Lower lobe of right lung (tissue), 2 donors: ENCODE data around the gene COL20A1. TPM values are rescaled to one million over a fixed set of nuclear protein-coding genes. Genes with fewer than 3 reads are reported as not detected.

Experiments used
- ATAC-seq, 2 donors: fragments of 200-7000 bp; cut with Tn5 transposase; one replicate each; pipeline ENCODE4 v1.9.1; 2020 to 2022; ENCODE audit warnings: mild to moderate bottlenecking in 2 of 2, moderate library complexity in 2 of 2
- DNase-seq: peaks from one replicate; pipeline ENCODE4 v3.0.0-alpha.2; 2020
- H3K27ac ChIP-seq: fragments of 200-600 bp; one replicate; pipeline ENCODE4 v1.8.0; 2022
- H3K27me3 ChIP-seq: fragments of 200-600 bp; one replicate; pipeline ENCODE4 v1.8.0; 2022; ENCODE audit warnings: low read depth
- H3K36me3 ChIP-seq: fragments of 200-600 bp; one replicate; pipeline ENCODE4 v1.8.0; 2022; ENCODE audit warnings: mild to moderate bottlenecking
- H3K4me1 ChIP-seq: fragments of 200-600 bp; one replicate; pipeline ENCODE4 v1.8.0; 2022
- H3K4me3 ChIP-seq: fragments of 200-600 bp; one replicate; pipeline ENCODE4 v1.8.0; 2022; ENCODE audit warnings: mild to moderate bottlenecking
- H3K9me3 ChIP-seq: fragments of 200-600 bp; one replicate; pipeline ENCODE4 v1.8.0; 2022
- CTCF ChIP-seq: fragments of 200-600 bp; IDR thresholded peaks from one replicate; pipeline ENCODE4 v1.8.0; 2022; ENCODE audit warnings: antibody characterized with exemption, mild to moderate bottlenecking
- intact Hi-C: fragments of 100-400 bp; cut with DNase I; formaldehyde crosslinking; loops from one replicate; pipeline ENCODE4 v1.11.0; 2022
- total RNA-seq: library from RNA; stranded (reverse); fragmentation: NEBNext Ultra II Directional; extraction: Animal tissue kit (Norgen Biotek cat#: 25700); gene quantifications from one replicate; pipeline ENCODE4 v1.2.1, GENCODE V29; 2021
- donor health status: DM: no; HTN: yes; CAD: no; lungs with severe emphysema.

The COL20A1 gene
- total RNA-seq, 1 donor from 2014 or later: not detected

- Histone ChIP-seq H3K4me3 (no peak overlapping the region), H3K27me3 (peaks cover 38% of the 10 kb centered on the region), H3K9me3 (no peaks in the 10 kb centered on the region), H3K4me1 (peaks cover 6% of the 10 kb centered on the region), H3K36me3 (no peaks in the 10 kb centered on the region), H3K27ac (no peak overlapping the region)
- intact Hi-C loops: no loop called here
- ATAC-seq (no peak), DNase-seq (no peak)
- TF ChIP-seq CTCF: no peak
These were observed 50.8 kb downstream of the COL20A1 start for GRCh38 chr20:63343460-63344445.

GRCh38 chr20:63344616-63345327 lies 51.8 kb downstream of the COL20A1 start:
- H3K36me3 ChIP-seq: no peaks in the 10 kb centered on the region
- peak; percentile 31 to 45 for ATAC-seq
- peaks cover 38% of the 10 kb centered on the region for H3K27me3 ChIP-seq
- intact Hi-C loops: no loop called here
- H3K27ac ChIP-seq: no peak overlapping the region
- peaks cover 6% of the 10 kb centered on the region for H3K4me1 ChIP-seq
- no peak overlapping the region for H3K4me3 ChIP-seq
- no peaks in the 10 kb centered on the region for H3K9me3 ChIP-seq
- no peak for TF ChIP-seq CTCF
- DNase-seq: no peak

- Histone ChIP-seq H3K27me3 (peaks cover 38% of the 10 kb centered on the region), H3K4me3 (no peak overlapping the region), H3K4me1 (peaks cover 6% of the 10 kb centered on the region), H3K36me3 (no peaks in the 10 kb centered on the region), H3K27ac (no peak overlapping the region), H3K9me3 (no peaks in the 10 kb centered on the region)
- DNase-seq: no peak
- no peak for TF ChIP-seq CTCF
- intact Hi-C loops: no loop called here
- ATAC-seq: no peak
These were observed 52.5 kb downstream of the COL20A1 start for GRCh38 chr20:63345328-63346100.

- DNase-seq (no peak), ATAC-seq (no peak)
- Histone ChIP-seq H3K4me1 (peaks cover 6% of the 10 kb centered on the region), H3K27ac (no peak overlapping the region), H3K9me3 (no peaks in the 10 kb centered on the region), H3K4me3 (no peak overlapping the region), H3K36me3 (no peaks in the 10 kb centered on the region), H3K27me3 (peaks cover 38% of the 10 kb centered on the region)
- intact Hi-C loops: no loop called here
- no peak for TF ChIP-seq CTCF
These were observed 53.4 kb downstream of the COL20A1 start for GRCh38 chr20:63346131-63347080.
